ENCODE results near the gene KHDC3L.

KHDC3L gene

GRCh38 chr6:73341335-73341734, 21.1 kb upstream of the KHDC3L start:
- no peaks in the 10 kb centered on the region for H3K27me3 ChIP-seq (ENCODE audit: low read depth, low read length)
- H4K20me1 ChIP-seq (ENCODE audit: insufficient read depth, low read length): no peaks in the 10 kb centered on the region
- H3K79me2 ChIP-seq (ENCODE audit: low read length): no peaks in the 10 kb centered on the region
- no peak for TF ChIP-seq EZH2phosphoT487 (IDR thresholded peaks at IDR 0.05; ENCODE audit: low read depth)
- H3K9me3 ChIP-seq (ENCODE audit: insufficient read depth, low read length): no peaks in the 10 kb centered on the region
- H3K36me3 ChIP-seq (replicated peaks; ENCODE audit: low read depth, low read length): no peaks in the 10 kb centered on the region
- H3K4me3 ChIP-seq (ENCODE audit: low read length): no peak overlapping the region
- H2AFZ ChIP-seq (ENCODE audit: low read depth, low read length): no peak overlapping the region
- no peaks in the 10 kb centered on the region for H3K4me1 ChIP-seq (ENCODE audit: low read length)
- no peak overlapping the region for H3K27ac ChIP-seq (ENCODE audit: low read length)
- no peak overlapping the region for H3K9ac ChIP-seq (ENCODE audit: low read length)
- H3K4me2 ChIP-seq (ENCODE audit: low read length): no peak overlapping the region

GRCh38 chr6:73342174-73342573, 20.3 kb upstream of the KHDC3L start:
- Histone ChIP-seq H3K27ac (ENCODE audit: low read length) (no peak overlapping the region), H3K36me3 (replicated peaks; ENCODE audit: low read depth, low read length) (no peaks in the 10 kb centered on the region), H3K27me3 (ENCODE audit: low read depth, low read length) (no peaks in the 10 kb centered on the region), H3K9ac (ENCODE audit: low read length) (no peak overlapping the region), H3K79me2 (ENCODE audit: low read length) (no peaks in the 10 kb centered on the region), H3K4me2 (ENCODE audit: low read length) (no peak overlapping the region), H3K9me3 (ENCODE audit: insufficient read depth, low read length) (no peaks in the 10 kb centered on the region), H2AFZ (ENCODE audit: low read depth, low read length) (no peak overlapping the region), H4K20me1 (ENCODE audit: insufficient read depth, low read length) (no peaks in the 10 kb centered on the region), H3K4me3 (ENCODE audit: low read length) (no peak overlapping the region), H3K4me1 (ENCODE audit: low read length) (no peaks in the 10 kb centered on the region)
- no peak for TF ChIP-seq EZH2phosphoT487 (IDR thresholded peaks at IDR 0.05; ENCODE audit: low read depth)
- TF ChIP-seq CTCF (IDR thresholded peaks at IDR 0.05; ENCODE audit: low read depth, low read length): no peak

GRCh38 chr6:73343164-73343563, 19.3 kb upstream of the KHDC3L start:
- Histone ChIP-seq H3K4me3 (ENCODE audit: low read length) (no peak overlapping the region), H3K36me3 (replicated peaks; ENCODE audit: low read depth, low read length) (no peaks in the 10 kb centered on the region), H3K4me1 (ENCODE audit: low read length) (no peaks in the 10 kb centered on the region), H3K27ac (ENCODE audit: low read length) (no peak overlapping the region), H2AFZ (ENCODE audit: low read depth, low read length) (no peak overlapping the region), H3K9ac (ENCODE audit: low read length) (no peak overlapping the region), H4K20me1 (ENCODE audit: insufficient read depth, low read length) (no peaks in the 10 kb centered on the region), H3K27me3 (ENCODE audit: low read depth, low read length) (no peaks in the 10 kb centered on the region), H3K4me2 (ENCODE audit: low read length) (no peak overlapping the region), H3K9me3 (ENCODE audit: insufficient read depth, low read length) (no peaks in the 10 kb centered on the region), H3K79me2 (ENCODE audit: low read length) (no peaks in the 10 kb centered on the region)
- TF ChIP-seq CTCF (IDR thresholded peaks at IDR 0.05; ENCODE audit: low read depth, low read length) (no peak), EZH2phosphoT487 (IDR thresholded peaks at IDR 0.05; ENCODE audit: low read depth) (no peak)

- no peak overlapping the region for H3K4me2 ChIP-seq (ENCODE audit: low read length)
- H3K9ac ChIP-seq (ENCODE audit: low read length): no peak overlapping the region
- H3K9me3 ChIP-seq (ENCODE audit: insufficient read depth, low read length): no peaks in the 10 kb centered on the region
- H3K36me3 ChIP-seq (replicated peaks; ENCODE audit: low read depth, low read length): no peaks in the 10 kb centered on the region
- no peaks in the 10 kb centered on the region for H4K20me1 ChIP-seq (ENCODE audit: insufficient read depth, low read length)
- H3K4me3 ChIP-seq (ENCODE audit: low read length): no peak overlapping the region
- H2AFZ ChIP-seq (ENCODE audit: low read depth, low read length): no peak overlapping the region
- TF ChIP-seq CTCF (IDR thresholded peaks at IDR 0.05; ENCODE audit: low read depth, low read length) (no peak), EZH2phosphoT487 (IDR thresholded peaks at IDR 0.05; ENCODE audit: low read depth) (no peak)
- H3K4me1 ChIP-seq (ENCODE audit: low read length): no peaks in the 10 kb centered on the region
- H3K79me2 ChIP-seq (ENCODE audit: low read length): no peaks in the 10 kb centered on the region
- H3K27me3 ChIP-seq (ENCODE audit: low read depth, low read length): no peaks in the 10 kb centered on the region
- H3K27ac ChIP-seq (ENCODE audit: low read length): no peak overlapping the region
These were observed 13.8 kb upstream of the KHDC3L start for GRCh38 chr6:73348550-73349204.

All from OCI-LY3 (cell line).